Nucleus accumbens (tissue), 56 donors: Measurements from ENCODE around the gene PTCSC3.
"Not testable (repeated sequence)": the region's sequence is repeated elsewhere in the genome, so short reads cannot be mapped to it uniquely, and the experiment has no call there.

Experiments used
- DNase-seq, 56 donors: peaks; one replicate each; lab custom pipeline; 2025; lab: John Stamatoyannopoulos, UW

The PTCSC3 gene

DNA sequence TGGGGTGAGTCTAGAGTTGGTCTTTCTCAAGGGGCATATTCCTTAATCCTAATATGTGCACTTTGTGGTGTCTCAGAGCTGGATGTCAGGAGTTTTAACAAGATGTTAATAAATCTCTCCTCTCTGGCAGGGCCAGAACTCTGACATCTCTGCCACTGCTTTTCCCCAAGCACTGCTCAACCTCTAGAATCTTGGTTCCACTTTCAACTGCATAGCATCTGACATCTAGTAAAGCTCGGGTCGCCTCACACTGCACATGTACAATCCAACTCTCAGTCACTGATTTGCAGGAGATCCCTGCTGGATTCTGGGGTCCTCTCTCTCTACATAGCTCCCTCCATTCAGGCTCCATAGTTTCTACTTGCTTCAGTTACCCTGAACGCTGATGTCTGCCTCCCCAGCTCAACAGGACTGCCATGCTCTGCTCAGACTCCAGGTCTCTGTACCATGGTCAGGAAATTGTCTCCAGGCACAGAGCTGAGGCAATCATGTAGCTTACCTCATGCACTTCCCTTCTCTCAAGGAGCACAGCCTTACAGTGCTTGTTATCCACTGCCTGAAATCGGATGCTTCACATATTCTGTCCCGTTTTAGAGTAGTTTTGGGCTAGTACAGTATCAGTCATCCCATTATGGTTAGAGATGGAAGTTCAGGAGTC lies 1.6 kb downstream of the PTCSC3 start:
- DNase-seq: no peak

DNA sequence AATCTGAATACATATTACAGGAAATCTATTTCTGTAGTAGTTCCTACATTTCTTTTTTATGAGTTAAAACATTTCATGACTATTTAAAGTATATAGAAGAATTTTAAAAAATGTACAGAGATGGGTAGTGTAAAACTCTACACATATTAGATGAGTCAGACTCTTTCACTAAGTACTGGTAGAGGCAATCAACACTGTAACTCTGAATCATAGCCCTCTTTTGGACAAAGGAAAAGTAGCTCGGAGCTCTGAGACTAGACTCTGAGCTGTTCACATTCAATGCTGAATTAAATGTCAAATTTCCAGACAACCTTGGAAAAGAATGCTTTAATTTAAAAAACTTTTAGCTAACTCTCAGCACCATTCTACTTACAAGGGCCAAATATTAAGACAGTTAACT lies 3.4 kb downstream of the PTCSC3 start:
- no peak for DNase-seq

DNA sequence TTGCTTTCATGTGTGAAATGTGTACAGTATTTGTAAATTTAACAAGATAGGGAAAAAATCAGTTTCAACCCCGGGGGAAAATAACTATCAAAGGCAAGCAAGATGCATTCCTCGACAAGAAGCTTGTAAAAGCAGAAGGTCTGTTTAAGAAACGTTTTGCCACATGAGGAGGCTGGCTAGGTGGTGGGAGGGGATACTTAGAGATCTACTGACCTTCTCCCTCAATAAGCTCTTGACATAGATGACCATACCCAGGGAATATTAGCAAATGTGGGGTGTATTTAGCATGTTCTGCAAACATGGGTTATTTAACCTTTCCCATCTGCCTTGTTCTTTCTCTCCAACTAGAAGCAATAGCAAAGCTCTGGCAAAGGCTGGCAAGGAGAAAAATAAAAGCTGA lies 4.9 kb downstream of the PTCSC3 start:
- no peak for DNase-seq

DNA sequence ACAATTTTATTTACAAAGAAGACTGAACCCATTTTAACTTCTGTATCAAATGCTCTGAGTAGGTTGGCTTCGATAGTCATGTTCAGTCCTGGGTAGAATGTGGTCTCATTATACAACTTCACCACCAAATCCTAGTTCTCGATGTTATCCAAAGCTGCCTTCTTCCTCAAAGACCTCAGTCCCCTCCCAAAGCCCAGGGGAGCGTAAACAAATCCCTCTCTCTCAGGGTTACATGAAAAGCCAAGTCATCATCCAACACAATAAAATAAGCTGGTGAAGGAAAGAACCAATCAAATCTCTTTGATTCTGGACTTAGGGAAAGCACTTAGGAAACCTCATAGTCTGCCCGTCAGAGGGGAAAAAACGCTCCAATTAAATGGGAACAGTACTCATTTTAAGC lies 9.1 kb downstream of the PTCSC3 start:
- no peak for DNase-seq

DNA sequence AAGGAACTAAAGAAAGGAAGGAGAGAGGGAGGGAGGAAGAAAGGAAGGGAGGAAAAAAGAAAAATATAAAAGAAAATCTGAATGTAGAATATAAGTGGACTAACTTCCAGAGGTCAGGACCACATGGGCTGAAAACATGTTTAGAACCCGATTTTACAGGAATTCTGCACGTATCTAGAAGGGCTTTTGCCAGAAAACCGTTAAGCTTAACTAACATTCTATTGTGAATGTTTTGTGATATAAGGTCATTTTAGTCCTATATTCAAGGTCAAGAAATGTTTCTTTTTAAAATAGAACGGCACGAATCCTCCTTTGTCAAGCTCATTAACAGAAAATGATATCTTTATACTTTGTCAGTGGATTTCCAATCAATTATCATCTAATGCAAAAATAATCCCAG lies 13.1 kb downstream of the PTCSC3 start:
- no peak for DNase-seq

DNA sequence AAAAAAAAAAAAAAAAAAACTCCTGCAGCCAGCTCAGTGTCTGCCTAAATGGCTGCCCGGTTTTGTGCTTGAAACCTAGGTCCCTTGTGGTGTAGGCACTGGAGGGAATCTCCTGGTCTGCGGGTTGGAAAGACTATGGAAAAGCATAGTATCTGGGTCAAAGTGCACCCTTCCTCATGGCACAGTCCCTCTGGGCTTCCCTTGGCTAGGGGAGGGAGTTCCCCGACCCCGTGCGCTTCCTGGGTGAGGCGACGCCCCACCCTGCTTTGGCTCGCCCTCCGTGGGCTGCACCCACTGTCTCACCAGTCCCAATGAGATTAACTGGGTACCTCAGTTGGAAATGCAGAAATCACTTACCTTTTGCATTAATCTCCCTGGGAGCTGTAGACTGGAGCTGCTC lies 14.3 kb downstream of the PTCSC3 start:
- DNase-seq: no peak

DNA sequence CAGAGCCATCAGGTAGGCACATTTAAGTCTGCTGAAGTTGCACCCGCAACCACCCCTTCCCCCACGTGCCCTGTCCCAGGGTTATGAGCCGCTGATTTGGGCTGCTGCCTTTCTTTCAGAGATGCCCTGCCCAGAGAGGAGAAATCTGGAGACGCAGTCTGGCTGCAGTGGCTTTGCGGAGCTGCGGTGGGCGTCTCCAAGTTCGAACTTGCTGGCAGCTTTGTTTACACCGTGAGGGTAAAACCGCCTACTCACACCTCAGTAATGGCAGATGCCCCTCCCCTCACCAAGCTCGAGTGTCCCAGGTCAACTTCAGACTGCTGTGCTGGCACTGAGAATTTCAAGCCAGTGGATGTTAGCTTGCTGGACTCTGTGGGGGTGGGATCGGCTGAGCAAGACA lies 14.7 kb downstream of the PTCSC3 start:
- no peak for DNase-seq

DNA sequence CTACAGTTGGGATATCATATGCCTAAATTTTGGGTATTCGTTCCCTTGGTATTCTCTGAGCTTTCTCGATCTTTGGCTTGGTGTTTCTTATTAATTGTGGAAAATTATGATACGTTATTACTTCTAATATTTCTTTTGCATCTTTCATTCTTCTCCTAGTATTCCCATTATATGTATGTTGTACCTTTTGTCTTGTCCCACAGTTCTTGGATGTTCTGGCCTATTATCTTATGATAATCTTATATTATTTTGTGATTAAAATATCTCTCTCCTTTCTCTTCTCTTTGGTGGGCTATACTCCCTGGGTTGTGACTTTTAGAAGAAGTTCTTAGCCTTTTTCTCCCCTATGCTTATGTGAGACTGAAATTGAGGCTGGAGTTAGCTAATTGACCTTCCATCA lies 25.2 kb downstream of the PTCSC3 start:
- no peak for DNase-seq

DNA sequence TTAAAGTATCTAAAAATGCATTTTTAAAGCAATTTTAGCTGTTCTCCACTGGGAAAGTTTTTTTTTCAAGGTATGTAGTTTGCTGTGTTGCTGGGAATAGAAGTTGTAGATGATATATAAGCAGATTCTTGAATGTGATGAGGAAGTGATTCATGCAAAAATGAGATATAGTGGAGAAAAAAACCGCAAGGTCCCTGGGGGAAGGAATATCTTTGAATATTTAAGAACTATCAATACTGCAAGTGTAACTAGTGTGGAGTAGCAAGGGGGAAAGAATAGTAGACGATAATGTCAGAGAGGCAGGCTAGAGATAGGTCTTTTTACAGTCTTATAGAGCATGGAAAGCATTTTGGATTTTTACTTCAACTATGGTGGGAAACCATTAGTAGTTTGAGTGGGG lies 42.5 kb downstream of the PTCSC3 start:
- DNase-seq: no peak

DNA sequence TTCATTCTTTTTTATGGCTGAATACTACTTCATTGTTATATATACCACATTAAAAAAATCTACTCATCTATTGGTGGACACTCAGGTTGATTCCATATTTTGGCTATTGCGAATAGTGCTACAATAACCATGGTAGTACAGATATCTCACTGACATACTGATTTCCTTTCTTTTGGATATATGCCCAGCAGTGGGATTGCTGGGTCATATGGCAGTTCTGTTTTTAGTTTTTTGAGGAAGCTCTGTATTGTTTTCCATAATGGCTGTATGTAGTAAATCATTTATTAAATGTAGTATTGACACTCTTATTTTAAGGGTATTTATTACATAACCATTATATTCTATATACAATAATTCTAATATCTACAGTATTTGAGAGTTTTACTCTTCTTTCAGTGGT lies 43.7 kb downstream of the PTCSC3 start:
- no peak for DNase-seq

DNA sequence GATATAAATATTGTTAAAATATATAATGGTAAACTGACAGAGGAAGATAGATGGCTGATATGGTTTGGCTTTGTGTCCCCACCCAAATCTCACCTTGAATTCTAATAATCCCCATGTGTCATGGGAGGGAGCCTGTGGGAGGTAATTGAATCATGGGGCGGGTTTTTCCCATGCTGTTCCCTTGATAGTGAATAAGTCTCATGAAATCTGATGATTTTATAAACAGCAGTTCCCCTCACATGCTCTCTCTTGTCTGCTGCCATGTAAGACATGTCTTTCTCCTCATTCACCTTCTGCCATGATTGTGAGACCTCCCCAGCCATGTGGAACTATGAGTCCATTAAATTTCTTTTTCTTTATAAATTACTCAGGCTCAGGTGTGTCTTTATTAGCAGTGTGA lies 46.3 kb downstream of the PTCSC3 start:
- DNase-seq: no peak

DNA sequence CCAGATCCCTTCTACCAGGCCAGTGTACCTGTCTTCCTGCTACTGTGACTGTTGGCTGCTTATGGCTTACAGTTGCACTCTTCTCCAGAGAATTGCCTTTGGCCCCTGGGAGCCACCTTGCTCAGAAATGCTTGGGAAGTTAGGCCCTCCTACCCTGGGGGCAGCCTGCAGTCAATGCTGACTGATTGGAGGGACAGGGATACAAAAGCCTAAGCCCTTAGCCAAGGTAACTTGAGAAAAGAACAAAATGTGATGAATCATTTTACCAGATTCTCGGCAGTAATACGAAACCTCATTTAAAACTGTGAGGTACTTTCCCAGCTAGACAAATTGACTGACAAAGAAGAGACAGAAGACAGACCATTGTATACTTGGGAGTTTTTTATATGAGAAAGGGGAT lies 47.3 kb downstream of the PTCSC3 start:
- DNase-seq: no peak

DNA sequence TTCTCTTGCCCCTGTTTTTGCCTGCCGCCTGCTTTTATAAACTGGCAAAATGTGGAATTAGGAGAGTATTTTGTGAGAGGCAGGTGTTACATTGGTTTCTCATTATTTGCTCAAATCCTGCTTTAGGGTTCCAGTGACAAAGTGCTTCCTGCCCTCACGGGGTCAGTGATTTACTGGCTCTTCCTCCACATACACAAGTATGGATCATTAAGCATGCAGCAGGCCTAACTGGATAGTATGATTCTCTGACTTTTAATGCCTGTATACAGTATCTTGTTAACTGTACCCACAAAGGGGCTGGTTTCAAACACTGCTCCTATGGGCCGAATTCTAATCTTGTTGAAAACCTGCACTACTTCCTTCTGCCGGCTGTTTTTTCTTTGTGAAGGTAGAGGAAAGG lies 63.2 kb downstream of the PTCSC3 start:
- DNase-seq: no peak

DNA sequence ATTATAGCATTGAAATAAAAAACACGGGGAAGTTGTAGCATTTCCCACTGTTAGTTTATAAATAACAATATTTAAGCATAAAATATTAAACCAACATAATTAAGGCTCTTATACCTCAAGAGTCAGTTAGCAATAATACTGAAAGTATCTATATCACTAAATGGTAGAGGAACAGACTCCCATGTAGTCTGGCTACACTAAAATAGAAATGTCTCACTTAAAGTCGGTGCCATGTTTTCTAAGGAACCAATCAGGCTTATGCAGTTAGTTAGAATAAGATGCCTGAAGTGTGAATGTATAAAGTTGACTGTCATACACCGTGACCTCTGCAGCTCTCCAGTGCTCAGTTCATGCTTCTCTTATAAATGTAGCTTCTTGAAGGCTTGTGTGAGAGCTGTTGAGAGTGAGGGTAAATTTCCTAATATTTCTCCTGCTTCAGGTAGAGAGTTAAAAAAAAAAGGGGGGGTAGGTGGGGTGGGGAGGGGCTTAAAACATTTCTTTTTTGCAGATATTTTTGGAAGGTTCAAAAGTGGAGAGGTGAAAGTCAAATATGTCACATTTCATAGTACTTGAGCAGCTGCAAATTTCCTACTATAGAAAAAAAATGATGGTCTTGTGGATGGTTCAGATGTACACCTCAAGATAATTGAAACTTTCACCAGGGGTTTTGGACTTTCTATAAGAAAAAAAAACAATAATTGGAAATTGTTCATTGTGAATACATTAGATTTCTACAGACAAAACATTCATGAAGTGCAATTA lies 64.5 kb downstream of the PTCSC3 start:
- no peak for DNase-seq

DNA sequence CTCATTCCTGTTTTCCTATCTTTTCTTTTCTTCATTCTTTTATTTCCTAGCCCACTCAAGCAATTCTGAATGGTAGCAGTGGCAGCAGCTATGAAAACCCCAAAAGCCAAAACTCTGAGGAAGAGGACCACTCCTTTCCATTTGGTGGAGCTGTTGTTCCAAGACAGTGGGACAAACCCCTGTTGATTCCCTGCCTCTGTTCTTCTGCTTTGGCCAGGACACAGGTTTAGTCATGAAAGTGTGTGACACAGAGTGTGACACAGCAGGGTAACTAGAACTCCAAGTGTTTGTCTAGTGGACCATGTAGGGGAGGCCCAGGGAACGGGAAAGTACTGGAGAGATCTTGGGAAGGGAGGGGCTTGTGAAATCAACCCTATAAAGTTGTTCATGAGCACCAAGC lies 71.1 kb downstream of the PTCSC3 start:
- DNase-seq: peak in 1 of 56 donors; percentile 9

DNA sequence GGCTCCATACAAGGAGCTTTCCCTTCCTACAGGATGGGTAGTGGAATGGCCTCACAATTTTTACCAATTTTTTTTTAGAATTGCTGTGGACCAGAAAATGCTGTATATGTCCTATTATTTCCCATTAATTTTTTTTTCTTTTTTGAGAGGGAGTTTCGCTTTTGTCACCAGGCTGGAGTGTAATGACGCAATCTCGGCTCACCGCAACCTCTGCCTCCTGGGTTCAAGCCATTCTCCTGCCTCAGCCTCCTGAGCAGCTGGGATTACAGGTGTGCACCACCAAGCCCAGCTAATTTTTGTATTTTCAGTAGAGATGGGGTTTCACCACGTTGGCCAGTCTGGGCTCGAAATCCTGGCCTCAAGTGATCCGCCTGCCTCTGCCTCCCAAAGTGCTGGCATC lies 72.3 kb downstream of the PTCSC3 start:
- not testable (repeated sequence) for DNase-seq

DNA sequence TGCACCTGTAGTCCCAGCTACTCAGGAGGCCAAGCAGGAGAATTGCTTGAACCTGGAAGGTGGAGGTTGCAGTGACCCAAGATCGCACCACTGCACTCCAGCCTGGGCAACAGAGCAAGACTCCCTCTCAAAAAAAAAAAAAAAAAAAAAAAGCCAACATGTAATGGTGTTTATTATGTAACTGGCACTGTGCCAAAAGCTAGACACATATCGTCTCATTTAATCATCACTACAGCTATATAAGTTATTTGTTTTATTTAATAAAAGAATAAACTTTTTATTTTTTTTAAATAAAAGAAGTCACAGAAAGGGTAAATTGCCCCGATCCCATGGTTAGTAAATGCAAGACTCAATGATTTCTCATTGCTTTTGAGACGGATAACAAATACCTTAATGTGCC lies 76.9 kb downstream of the PTCSC3 start:
- DNase-seq: no peak

DNA sequence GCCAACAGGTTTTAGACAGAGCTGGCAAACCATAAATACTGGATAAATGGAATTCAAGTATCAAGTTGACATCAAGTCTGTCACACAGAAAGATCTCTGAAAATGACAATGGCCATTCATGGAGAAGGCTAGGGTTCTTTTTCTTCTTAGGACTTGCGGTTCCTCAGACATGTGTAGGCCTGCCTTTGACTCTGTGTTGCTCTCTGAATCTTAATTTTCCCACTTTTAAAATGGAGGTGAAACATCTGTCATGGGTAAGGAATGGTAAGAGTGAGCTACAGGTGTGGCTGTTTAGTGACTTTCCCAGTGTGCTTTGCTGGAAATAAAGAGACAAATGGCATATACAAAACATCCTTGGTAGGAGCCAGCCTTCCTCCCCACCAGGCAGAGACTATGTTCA lies 79.2 kb downstream of the PTCSC3 start:
- no peak for DNase-seq

DNA sequence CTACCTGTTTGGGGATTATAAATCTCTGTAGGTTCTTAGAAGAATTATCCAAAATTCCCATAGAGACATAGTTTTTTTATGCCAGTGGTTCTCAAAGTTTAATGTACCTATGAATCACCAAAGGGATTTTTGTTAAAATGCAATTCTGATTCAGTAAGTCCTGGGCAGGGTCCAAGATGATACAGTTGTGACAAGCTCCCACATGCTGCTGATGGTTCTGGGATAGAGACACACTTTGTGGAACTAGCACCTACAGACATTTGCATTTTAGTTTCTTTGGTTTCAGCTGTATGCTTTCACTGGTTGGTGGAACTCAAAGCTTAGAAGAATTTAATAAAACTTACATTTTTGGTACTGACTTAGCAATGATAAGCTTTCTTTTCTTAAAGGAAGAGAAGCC lies 80.4 kb downstream of the PTCSC3 start:
- DNase-seq: no peak

DNA sequence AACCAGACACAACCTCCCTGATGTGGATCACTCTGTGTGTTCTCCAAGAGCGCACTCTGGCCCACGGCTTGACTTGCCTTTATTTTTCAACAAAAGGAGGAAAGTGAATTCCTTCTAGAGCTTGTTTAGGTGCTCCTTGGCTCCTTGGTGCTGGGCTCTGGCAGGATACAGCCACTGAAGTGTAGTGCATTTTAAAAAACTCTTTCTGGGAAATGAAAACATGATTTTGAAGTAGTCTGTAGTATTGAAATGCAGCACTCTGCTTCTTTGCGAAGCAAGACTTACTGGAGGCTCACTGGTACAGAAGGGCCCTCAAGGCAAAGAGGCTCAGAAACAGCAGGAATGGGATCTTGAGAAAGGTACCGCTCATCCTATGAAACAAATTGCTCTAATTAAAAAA lies 81.6 kb downstream of the PTCSC3 start:
- no peak for DNase-seq

DNA sequence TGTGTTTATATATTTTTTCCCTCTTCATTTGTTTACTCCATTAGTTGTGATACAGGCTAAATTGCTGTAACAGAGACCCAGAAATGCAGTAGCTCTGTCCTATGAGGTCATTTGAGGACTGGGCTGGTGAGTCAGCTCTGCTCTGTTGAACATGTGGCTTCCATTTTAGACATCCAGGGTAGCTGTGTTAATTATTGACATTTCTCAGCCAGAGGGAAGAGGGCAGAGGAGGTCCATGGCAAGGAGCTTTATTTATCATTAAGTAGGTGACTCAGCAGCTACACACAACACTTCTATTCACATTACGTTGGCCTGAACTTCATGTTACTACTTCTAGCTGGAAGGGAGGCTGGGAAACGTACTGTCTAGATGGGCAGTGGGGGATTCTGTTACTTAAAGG lies 85.4 kb downstream of the PTCSC3 start:
- DNase-seq: peak in 1 of 56 donors; percentile 21

DNA sequence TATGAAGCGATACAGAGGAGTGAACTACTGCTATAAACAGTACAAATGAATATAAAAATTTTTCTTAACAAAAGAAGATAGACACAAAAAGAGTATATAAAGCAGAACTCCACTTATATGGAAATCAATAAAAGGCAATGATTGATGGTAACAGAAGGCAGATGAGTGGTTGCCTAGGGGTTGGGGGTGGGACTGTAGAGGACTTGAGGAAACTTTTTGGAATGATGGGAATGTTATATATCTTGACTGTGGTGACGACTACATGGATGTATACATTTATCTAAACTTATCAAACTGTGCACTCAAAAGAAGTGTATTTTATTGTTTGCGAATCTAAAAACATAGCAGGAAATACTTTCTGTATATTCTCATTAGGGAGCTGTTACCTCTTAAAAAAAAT lies 89.1 kb downstream of the PTCSC3 start:
- no peak for DNase-seq
